Kidney (tissue), 22 donors: ENCODE measurements around the gene DUSP23. TPM values are rescaled to one million over a fixed set of nuclear protein-coding genes. Genes with fewer than 3 reads are reported as not detected.
A peak's percentile ranks its signal among the peaks of the same experiment; 100 is the strongest.

ENCODE experiments used
- DNase-seq, 5 donors: peaks; one replicate each; pipeline ENCODE4 v3.0.0-alpha.2; 2013 to 2020
- FAIRE-seq: peaks from 2 replicates; lab custom pipeline; 2012; peaks lifted over from hg19 to GRCh38; lab: Jason Lieb, UNC
- H3K27ac ChIP-seq, 2 donors: one replicate each; pipeline ENCODE4 v1.7.0; 2013; ENCODE audit warnings: low read depth in 2 of 2, low read length in 2 of 2, inconsistent platforms in 1 of 2
- H3K27me3 ChIP-seq: one replicate; pipeline ENCODE4 v1.7.1; 2013; ENCODE audit warnings: low read length, inconsistent platforms; ENCODE audit not compliant: control insufficient read depth, insufficient read depth
- H3K36me3 ChIP-seq, 3 donors: one replicate each; pipeline versions ENCODE4 v1.7.0 to v1.7.1; 2013; ENCODE audit warnings: low read length in 3 of 3, control low read depth in 1 of 3, inconsistent platforms in 1 of 3; ENCODE audit not compliant: insufficient read depth in 3 of 3, control insufficient read depth in 2 of 3
- H3K4me1 ChIP-seq, 3 donors: one replicate each; pipeline versions ENCODE4 v1.7.0 to v1.7.1; 2013; ENCODE audit warnings: low read length in 3 of 3, inconsistent platforms in 1 of 3, low read depth in 1 of 3; ENCODE audit not compliant: control insufficient read depth in 2 of 3, insufficient read depth in 2 of 3
- H3K4me3 ChIP-seq, 3 donors: one replicate each; pipeline versions ENCODE4 v1.7.0 to v1.8.1; 2013; ENCODE audit warnings: low read length in 3 of 3, control low read depth in 1 of 3, inconsistent platforms in 1 of 3
- H3K9ac ChIP-seq, 3 donors: one replicate each; pipeline versions ENCODE4 v1.7.0 to v1.7.1; 2013; ENCODE audit warnings: low read length in 3 of 3, control low read depth in 1 of 3, inconsistent platforms in 1 of 3
- H3K9me3 ChIP-seq, 3 donors: one replicate each; pipeline versions ENCODE4 v1.7.0 to v1.7.1; 2013; ENCODE audit warnings: low read length in 3 of 3, control low read depth in 1 of 3, inconsistent platforms in 1 of 3; ENCODE audit not compliant: control insufficient read depth in 2 of 3, insufficient read depth in 1 of 3
- CTCF ChIP-seq: IDR thresholded peaks from 3 replicates; pipeline ENCODE4 v1.5.1; 2012; ENCODE audit warnings: mild to moderate bottlenecking, moderate library complexity, borderline replicate concordance; ENCODE audit not compliant: insufficient read depth; ENCODE audit errors: extremely low read depth
- intact Hi-C: fragments of 100-400 bp; cut with DNase I; formaldehyde crosslinking; loops from one replicate; pipeline ENCODE4 v1.11.1; 2022
- long read RNA-seq, 10 donors: library from polyadenylated mRNA in 1 of 10; unstranded in 1 of 10; transcript quantifications; one replicate each; pipeline ENCODE4 v2.0.0 and lab custom pipeline, GENCODE V29; 2021 to 2026
- polyA plus RNA-seq: library from polyadenylated mRNA; stranded (reverse); fragments of 350-450 nt; fragmentation: Illumina TruSeq; extraction: RNeasy Lipid Tissue Mini Kit (QIAGEN cat#74804); gene quantifications from one replicate; pipeline ENCODE4 v1.2.3, GENCODE V29; 2014; ENCODE audit warnings: low read depth, low replicate concordance; ENCODE audit not compliant: insufficient read depth
- total RNA-seq: library from RNA; stranded (reverse); fragmentation: NEBNext Ultra II Directional; extraction: Animal tissue kit (Norgen Biotek cat#: 25700); gene quantifications from one replicate; pipeline ENCODE4 v1.2.1, GENCODE V29; 2021
- donor health status: control.
- donor health status: control.
- donor health status: control.
- donor health status: control.
- donor health status: control.
- donor health status: DM: yes; HTN: yes; CAD: no.
- donor health status: Normal renal cell carcinoma (clear cell type).

The DUSP23 gene
- total RNA-seq, result 128 TPM
- polyA plus RNA-seq, result 327 TPM
- long read RNA-seq, donor 1, transcript DUSP23-201 (2 exons, 756 nt), result major isoform, 17 of 22 reads
- long read RNA-seq, donor 1, transcript DUSP23-202 (3 exons, 694 nt), result minor isoform, 5 of 22 reads
- long read RNA-seq, donor 1, partial matches to known transcripts, result 0 of 22 reads
- long read RNA-seq, donor 1, other reads (novel, unspliced or antisense), result 0 of 22 reads
- long read RNA-seq, donor 2, transcript DUSP23-202 (3 exons, 694 nt), result minor isoform, 9 of 25 reads
- long read RNA-seq, donor 2, transcript DUSP23-201 (2 exons, 756 nt), result major isoform, 15 of 25 reads
- long read RNA-seq, donor 2, partial matches to known transcripts, result 0 of 25 reads
- long read RNA-seq, donor 2, other reads (novel, unspliced or antisense), result 0 of 25 reads
- long read RNA-seq, donor 3, transcript DUSP23-201 (2 exons, 756 nt), result major isoform, 27 of 44 reads
- long read RNA-seq, donor 3, transcript DUSP23-202 (3 exons, 694 nt), result minor isoform, 10 of 44 reads
- long read RNA-seq, donor 3, partial matches to known transcripts, result 5 of 44 reads
- long read RNA-seq, donor 3, other reads (novel, unspliced or antisense), result 0 of 44 reads
- long read RNA-seq, donor 4, transcript DUSP23-202 (3 exons, 694 nt), result minor isoform, 19 of 46 reads
- long read RNA-seq, donor 4, transcript DUSP23-201 (2 exons, 756 nt), result major isoform, 27 of 46 reads
- long read RNA-seq, donor 4, partial matches to known transcripts, result 0 of 46 reads
- long read RNA-seq, donor 4, other reads (novel, unspliced or antisense), result 0 of 46 reads
- long read RNA-seq, donor 5, partial matches to known transcripts, result 0 of 1 reads
- long read RNA-seq, donor 5, other reads (novel, unspliced or antisense), result 0 of 1 reads
- long read RNA-seq, donor 6, transcript DUSP23-201 (2 exons, 756 nt), result major isoform, 36 of 46 reads
- long read RNA-seq, donor 6, transcript DUSP23-202 (3 exons, 694 nt), result minor isoform, 7 of 46 reads
- long read RNA-seq, donor 6, partial matches to known transcripts, result 0 of 46 reads
- long read RNA-seq, donor 6, other reads (novel, unspliced or antisense), result 0 of 46 reads
- long read RNA-seq, donor 7, transcript DUSP23-201 (2 exons, 756 nt), result major isoform, 94 of 138 reads
- long read RNA-seq, donor 7, transcript DUSP23-202 (3 exons, 694 nt), result minor isoform, 20 of 138 reads
- long read RNA-seq, donor 7, partial matches to known transcripts, result 1 of 138 reads
- long read RNA-seq, donor 7, other reads (novel, unspliced or antisense), result 21 of 138 reads
- long read RNA-seq, donor 8, transcript DUSP23-201 (2 exons, 756 nt), result major isoform, 26 of 44 reads
- long read RNA-seq, donor 8, transcript DUSP23-202 (3 exons, 694 nt), result minor isoform, 13 of 44 reads
- long read RNA-seq, donor 8, partial matches to known transcripts, result 5 of 44 reads
- long read RNA-seq, donor 8, other reads (novel, unspliced or antisense), result 0 of 44 reads
- long read RNA-seq, donor 9, transcript DUSP23-202 (3 exons, 694 nt), result minor isoform, 17 of 37 reads
- long read RNA-seq, donor 9, transcript DUSP23-201 (2 exons, 756 nt), result major isoform, 19 of 37 reads
- long read RNA-seq, donor 9, partial matches to known transcripts, result 0 of 37 reads
- long read RNA-seq, donor 9, other reads (novel, unspliced or antisense), result 0 of 37 reads
- long read RNA-seq, donor 10, transcript DUSP23-201 (2 exons, 756 nt), result major isoform, 12 of 23 reads
- long read RNA-seq, donor 10, transcript DUSP23-202 (3 exons, 694 nt), result minor isoform, 11 of 23 reads
- long read RNA-seq, donor 10, partial matches to known transcripts, result 0 of 23 reads
- long read RNA-seq, donor 10, other reads (novel, unspliced or antisense), result 0 of 23 reads

DNA sequence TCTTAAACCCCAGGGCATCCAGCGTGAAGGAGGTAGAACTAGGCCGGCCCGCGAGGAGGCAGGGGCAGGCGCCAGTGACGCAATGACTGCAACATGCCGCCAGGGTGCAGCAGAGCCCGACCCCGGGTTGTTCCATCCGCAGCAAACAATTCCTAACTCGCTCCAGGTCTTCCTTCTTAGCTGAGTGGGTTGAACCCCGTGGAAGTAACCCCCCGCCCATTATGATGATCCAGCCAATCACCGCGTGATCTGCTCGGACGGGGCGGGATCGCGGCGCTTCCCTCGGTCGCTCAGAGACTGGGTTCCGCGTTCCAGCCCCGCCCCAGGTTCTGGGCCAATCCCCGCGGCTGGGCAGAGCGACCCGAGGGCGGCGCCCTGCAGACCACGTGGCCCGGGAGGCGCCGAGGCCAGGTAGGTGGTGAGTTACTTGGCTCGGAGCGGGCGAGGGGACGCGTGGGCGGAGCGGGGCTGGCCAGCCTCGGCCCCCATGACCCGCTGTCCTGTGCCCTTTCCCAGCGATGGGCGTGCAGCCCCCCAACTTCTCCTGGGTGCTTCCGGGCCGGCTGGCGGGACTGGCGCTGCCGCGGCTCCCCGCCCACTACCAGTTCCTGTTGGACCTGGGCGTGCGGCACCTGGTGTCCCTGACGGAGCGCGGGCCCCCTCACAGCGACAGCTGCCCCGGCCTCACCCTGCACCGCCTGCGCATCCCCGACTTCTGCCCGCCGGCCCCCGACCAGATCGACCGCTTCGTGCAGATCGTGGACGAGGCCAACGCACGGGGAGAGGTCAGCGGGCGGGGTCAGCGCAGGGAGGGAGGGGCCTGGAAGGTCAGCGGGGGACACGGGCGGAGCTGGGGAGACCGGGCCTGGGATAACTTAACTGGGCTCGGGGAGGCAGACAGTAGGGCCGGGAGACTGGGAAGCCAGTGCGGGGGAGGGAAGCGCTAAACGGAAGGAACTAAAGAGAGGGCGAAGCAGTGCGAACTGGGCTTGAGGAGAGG lies at the start of gene DUSP23:
DUSP23 (plus strand) TSS at position 380 of the 1,000 bp plus-strand sequence; CDS start at position 519, 139 bp downstream.
- intact Hi-C loops, result no loop called here
- Histone ChIP-seq H3K27ac (peak within 1 kb of the TSS; percentile 82 to 85), H3K4me3 (peak within 1 kb of the TSS; percentile 50 to 85 (median 74)), H3K9ac (peak within 1 kb of the TSS; percentile 11 to 55 (median 25)), H3K4me1 (peaks cover 0 to 7% (median 0%) of the 10 kb centered on the region in 3 donors), H3K27me3 (no peaks in the 10 kb centered on the region), H3K9me3 (no peaks in the 10 kb centered on the region), H3K36me3 (no peaks in the 10 kb centered on the region)
- DNase-seq, result peak; percentile 98 to 99 (median 98)
- TF ChIP-seq CTCF, result peak; percentile 98
- FAIRE-seq, result peak; percentile 98

- Histone ChIP-seq H3K27ac (no peak overlapping the region), H3K27me3 (no peaks in the 10 kb centered on the region), H3K4me3 (no peak overlapping the region), H3K4me1 (no peaks in the 10 kb centered on the region), H3K9ac (no peak overlapping the region), H3K36me3 (no peaks in the 10 kb centered on the region), H3K9me3 (no peaks in the 10 kb centered on the region)
- TF ChIP-seq CTCF, result no peak
- DNase-seq (no peak), FAIRE-seq (no peak)
- intact Hi-C loops, result no loop called here
Observed at GRCh38 chr1:159737238-159737916, 43.4 kb upstream of the DUSP23 start.
